OCI-LY3 (cell line): Measurements from ENCODE around the gene CCDC106.

ENCODE experiments used
- H2AFZ ChIP-seq: fragments of 200-600, 300-600 bp; shearing (Covaris generic); 2 replicates; pipeline ENCODE4 v1.6.0; 2014; ENCODE audit warnings: antibody characterized with exemption, low read depth, low read length
- H3K27ac ChIP-seq: fragments of 200-600, 300-600 bp; sonication (generic); 2 replicates; pipeline ENCODE4 v1.5.1; 2014; ENCODE audit warnings: mild to moderate bottlenecking, low read length, moderate library complexity, mixed read lengths
- H3K27me3 ChIP-seq: fragments of 200-600, 300-600 bp; sonication (generic); 2 replicates; pipeline ENCODE4 v1.6.1; 2014; ENCODE audit warnings: low read depth, low read length, mixed read lengths
- H3K36me3 ChIP-seq: fragments of 200-600, 300-600 bp; sonication (generic); replicated peaks from 2 replicates; pipeline ENCODE3; 2014; ENCODE audit warnings: low read depth, low read length, mixed read lengths
- H3K4me1 ChIP-seq: fragments of 300-600, 200-600 bp; sonication (generic); 2 replicates; pipeline ENCODE4 v1.6.1; 2014; ENCODE audit warnings: low read length, mixed read lengths
- H3K4me2 ChIP-seq: fragments of 200-600, 300-600 bp; sonication (generic); 2 replicates; pipeline ENCODE4 v1.6.1; 2014; ENCODE audit warnings: low read length, mixed read lengths
- H3K4me3 ChIP-seq: fragments of 300-600, 200-600 bp; sonication (generic); 2 replicates; pipeline ENCODE4 v1.5.1; 2014; ENCODE audit warnings: antibody characterized with exemption, mild to moderate bottlenecking, low read length, moderate library complexity
- H3K79me2 ChIP-seq: fragments of 300-600, 200-600 bp; shearing (Covaris generic); 2 replicates; pipeline ENCODE4 v1.6.1; 2014; ENCODE audit warnings: mild to moderate bottlenecking, low read length, mixed read lengths
- H3K9ac ChIP-seq: fragments of 300-600, 200-600 bp; shearing (Covaris generic); 2 replicates; pipeline ENCODE4 v1.6.0; 2014; ENCODE audit warnings: mild to moderate bottlenecking, low read length, moderate library complexity
- H3K9me3 ChIP-seq: fragments of 200-600, 300-600 bp; shearing (Covaris generic); 2 replicates; pipeline ENCODE4 v1.6.1; 2014; ENCODE audit warnings: low read length, mixed read lengths; ENCODE audit not compliant: insufficient read depth
- H4K20me1 ChIP-seq: fragments of 200-600, 300-600 bp; sonication (generic); 2 replicates; pipeline ENCODE4 v1.6.1; 2016; ENCODE audit warnings: low read length, mixed read lengths; ENCODE audit not compliant: insufficient read depth
- CTCF ChIP-seq: fragments of 200-600, 300-600 bp; sonication (generic); IDR thresholded peaks from 2 replicates; pipeline ENCODE4 v1.5.1; 2014; ENCODE audit warnings: antibody characterized with exemption, low read length, low read depth
- EZH2phosphoT487 ChIP-seq: fragments of 200-600 bp; shearing (Covaris generic); IDR thresholded peaks from 2 replicates; pipeline ENCODE4 v1.6.1; 2018; ENCODE audit warnings: antibody characterized with exemption, mixed run types, low read depth

Gene CCDC106

DNA sequence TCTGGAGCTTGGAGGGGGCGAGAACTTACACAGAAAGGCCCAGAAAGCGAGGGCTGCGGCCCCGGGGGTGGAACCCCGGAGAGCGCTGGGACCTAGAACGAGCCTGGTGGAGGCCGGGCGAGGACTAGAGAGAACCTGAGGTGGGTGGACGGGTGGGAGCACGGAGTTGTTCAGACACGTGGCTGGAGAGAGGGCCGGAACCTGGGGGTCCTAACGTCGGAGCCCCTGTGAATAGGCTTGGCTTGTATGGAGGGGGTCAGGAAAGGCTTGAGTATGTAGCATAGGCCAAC, 4.2 kb upstream of the CCDC106 start:
- Histone ChIP-seq H3K4me2 (peak overlapping the region; percentile 84), H2AFZ (no peak overlapping the region), H3K27ac (peak overlapping the region; percentile 84), H3K4me3 (peak overlapping the region; percentile 86), H3K79me2 (peaks cover 83% of the 10 kb centered on the region), H3K27me3 (no peaks in the 10 kb centered on the region), H3K9me3 (no peaks in the 10 kb centered on the region), H3K36me3 (peaks cover 10% of the 10 kb centered on the region), H3K4me1 (peaks cover 36% of the 10 kb centered on the region), H4K20me1 (no peaks in the 10 kb centered on the region), H3K9ac (peak overlapping the region; percentile 92)
- no peak for TF ChIP-seq EZH2phosphoT487
- no peak for TF ChIP-seq CTCF

GRCh38 chr19:55644191-55644833, 3.7 kb upstream of the CCDC106 start:
- no peaks in the 10 kb centered on the region for H3K27me3 ChIP-seq
- H4K20me1 ChIP-seq: no peaks in the 10 kb centered on the region
- TF ChIP-seq EZH2phosphoT487 (no peak), CTCF (no peak)
- H3K9me3 ChIP-seq: no peaks in the 10 kb centered on the region
- peaks cover 39% of the 10 kb centered on the region for H3K4me1 ChIP-seq
- peak overlapping the region; percentile 92 for H3K9ac ChIP-seq
- H3K36me3 ChIP-seq: peaks cover 10% of the 10 kb centered on the region
- H3K4me2 ChIP-seq: peak overlapping the region; percentile 84
- H3K27ac ChIP-seq: peak overlapping the region; percentile 84
- H2AFZ ChIP-seq: no peak overlapping the region
- peak overlapping the region; percentile 86 for H3K4me3 ChIP-seq
- peaks cover 81% of the 10 kb centered on the region for H3K79me2 ChIP-seq

GRCh38 chr19:55644842-55645511, 3.0 kb upstream of the CCDC106 start:
- Histone ChIP-seq H3K4me1 (peaks cover 38% of the 10 kb centered on the region), H3K27ac (peak overlapping the region; percentile 84; the same call in 1 of the 2 replicates), H3K27me3 (no peaks in the 10 kb centered on the region), H3K9ac (peak overlapping the region; percentile 92), H4K20me1 (no peaks in the 10 kb centered on the region), H3K36me3 (peaks cover 10% of the 10 kb centered on the region), H3K9me3 (no peaks in the 10 kb centered on the region), H2AFZ (no peak overlapping the region), H3K4me3 (peak overlapping the region; percentile 86), H3K4me2 (peak overlapping the region; percentile 84), H3K79me2 (peaks cover 74% of the 10 kb centered on the region)
- TF ChIP-seq CTCF: no peak
- no peak for TF ChIP-seq EZH2phosphoT487

- Histone ChIP-seq H3K4me2 (peak overlapping the region; percentile 84), H2AFZ (no peak overlapping the region), H3K4me3 (peak overlapping the region; percentile 86; the same call in 1 of the 2 replicates), H3K9ac (no peak overlapping the region), H3K79me2 (peaks cover 69% of the 10 kb centered on the region), H3K9me3 (no peaks in the 10 kb centered on the region), H4K20me1 (no peaks in the 10 kb centered on the region), H3K27me3 (no peaks in the 10 kb centered on the region), H3K36me3 (peaks cover 10% of the 10 kb centered on the region), H3K27ac (no peak overlapping the region), H3K4me1 (peaks cover 33% of the 10 kb centered on the region)
- TF ChIP-seq EZH2phosphoT487 (no peak), CTCF (no peak)
These were observed 2.5 kb upstream of the CCDC106 start for GRCh38 chr19:55645512-55645881.
